Osteocyte (in vitro differentiated cells): Measurements from ENCODE around the gene PCGF2. TPM values are rescaled to one million over a fixed set of nuclear protein-coding genes. Genes with fewer than 3 reads are reported as not detected.

Source experiments
- DNase-seq: peaks from one replicate; pipeline ENCODE4 v3.0.0; 2021; ENCODE audit warnings: mixed read lengths; ENCODE audit not compliant: unreplicated experiment; ENCODE audit errors: extremely low spot score
- H3K27ac Mint-ChIP-seq: one replicate; pipeline ENCODE4 v1.8.0; 2021; ENCODE audit warnings: mild to moderate bottlenecking, mixed read lengths; ENCODE audit not compliant: unreplicated experiment
- H3K27me3 Mint-ChIP-seq: one replicate; pipeline ENCODE4 v1.8.0; 2021; ENCODE audit warnings: mixed read lengths; ENCODE audit not compliant: unreplicated experiment
- H3K36me3 Mint-ChIP-seq: one replicate; pipeline ENCODE4 v1.8.0; 2021; ENCODE audit warnings: mixed read lengths; ENCODE audit not compliant: unreplicated experiment
- H3K4me1 Mint-ChIP-seq: one replicate; pipeline ENCODE4 v1.8.0; 2021; ENCODE audit warnings: mixed read lengths; ENCODE audit not compliant: unreplicated experiment
- H3K4me3 Mint-ChIP-seq: one replicate; pipeline ENCODE4 v1.8.0; 2021; ENCODE audit warnings: mild to moderate bottlenecking, moderate library complexity, mixed read lengths; ENCODE audit not compliant: unreplicated experiment
- H3K9me3 Mint-ChIP-seq: one replicate; pipeline ENCODE4 v1.8.0; 2021; ENCODE audit warnings: mixed read lengths; ENCODE audit not compliant: unreplicated experiment
- total RNA-seq: library from RNA; stranded (reverse); gene quantifications from 2 replicates; pipeline ENCODE4 v1.2.1, GENCODE V29; 2021
- TF ChIP-seq, protein P1 (sequence below): fragments of 200-600 bp; sonication (generic); IDR thresholded peaks from 2 replicates; pipeline ENCODE4 v1.5.0; 2021; ENCODE audit warnings: antibody characterized with exemption, mild to moderate bottlenecking, moderate library complexity

PCGF2 gene
- total RNA-seq, 1 donor from 2014 or later, result 66.9 TPM

GRCh38 chr17:38779965-38780752 lies 32.0 kb upstream of the PCGF2 start:
- Mint-ChIP-seq H3K27ac (no peak overlapping the region), H3K9me3 (no peaks in the 10 kb centered on the region), H3K4me1 (no peaks in the 10 kb centered on the region), H3K4me3 (no peak overlapping the region), H3K36me3 (peaks cover 40% of the 10 kb centered on the region), H3K27me3 (no peaks in the 10 kb centered on the region)
- TF ChIP-seq, protein P1, sequence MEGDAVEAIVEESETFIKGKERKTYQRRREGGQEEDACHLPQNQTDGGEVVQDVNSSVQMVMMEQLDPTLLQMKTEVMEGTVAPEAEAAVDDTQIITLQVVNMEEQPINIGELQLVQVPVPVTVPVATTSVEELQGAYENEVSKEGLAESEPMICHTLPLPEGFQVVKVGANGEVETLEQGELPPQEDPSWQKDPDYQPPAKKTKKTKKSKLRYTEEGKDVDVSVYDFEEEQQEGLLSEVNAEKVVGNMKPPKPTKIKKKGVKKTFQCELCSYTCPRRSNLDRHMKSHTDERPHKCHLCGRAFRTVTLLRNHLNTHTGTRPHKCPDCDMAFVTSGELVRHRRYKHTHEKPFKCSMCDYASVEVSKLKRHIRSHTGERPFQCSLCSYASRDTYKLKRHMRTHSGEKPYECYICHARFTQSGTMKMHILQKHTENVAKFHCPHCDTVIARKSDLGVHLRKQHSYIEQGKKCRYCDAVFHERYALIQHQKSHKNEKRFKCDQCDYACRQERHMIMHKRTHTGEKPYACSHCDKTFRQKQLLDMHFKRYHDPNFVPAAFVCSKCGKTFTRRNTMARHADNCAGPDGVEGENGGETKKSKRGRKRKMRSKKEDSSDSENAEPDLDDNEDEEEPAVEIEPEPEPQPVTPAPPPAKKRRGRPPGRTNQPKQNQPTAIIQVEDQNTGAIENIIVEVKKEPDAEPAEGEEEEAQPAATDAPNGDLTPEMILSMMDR, result no peak
- DNase-seq, result no peak

DNA sequence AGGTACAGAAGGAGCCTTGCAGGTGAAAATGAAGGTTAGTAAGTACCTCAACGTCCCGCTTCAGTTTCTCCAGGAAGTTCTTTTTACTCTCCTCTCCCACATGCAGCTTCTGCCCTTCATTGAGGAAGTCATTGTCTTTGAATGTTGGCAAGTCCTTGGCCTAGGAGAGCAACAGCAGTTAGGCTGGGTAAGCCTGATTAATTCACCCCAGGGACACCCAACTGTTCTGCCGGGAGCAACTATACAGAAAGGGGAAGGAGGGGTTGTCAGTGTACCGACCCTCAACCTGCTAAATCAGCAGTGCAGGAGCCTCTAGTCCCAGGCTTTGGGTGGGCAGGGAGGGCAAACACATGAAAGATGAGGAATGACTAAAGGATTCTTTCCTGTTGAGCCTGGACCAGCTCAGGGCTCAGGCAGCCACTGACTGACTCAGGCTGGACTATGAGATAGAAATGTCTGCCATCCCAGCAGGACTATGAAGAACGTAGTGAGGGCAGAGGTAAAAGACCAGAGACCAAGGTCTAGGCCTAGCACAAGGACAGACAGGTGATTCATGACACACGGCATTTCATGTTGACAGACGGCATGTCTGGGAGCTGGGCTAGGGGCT lies 29.6 kb upstream of the PCGF2 start:
- no peak overlapping the region for H3K27ac Mint-ChIP-seq
- TF ChIP-seq, protein P1, result no peak
- DNase-seq, result no peak
- peaks cover 44% of the 10 kb centered on the region for H3K36me3 Mint-ChIP-seq
- no peaks in the 10 kb centered on the region for H3K4me1 Mint-ChIP-seq
- H3K27me3 Mint-ChIP-seq, result no peaks in the 10 kb centered on the region
- H3K4me3 Mint-ChIP-seq, result no peak overlapping the region
- H3K9me3 Mint-ChIP-seq, result no peaks in the 10 kb centered on the region

DNA sequence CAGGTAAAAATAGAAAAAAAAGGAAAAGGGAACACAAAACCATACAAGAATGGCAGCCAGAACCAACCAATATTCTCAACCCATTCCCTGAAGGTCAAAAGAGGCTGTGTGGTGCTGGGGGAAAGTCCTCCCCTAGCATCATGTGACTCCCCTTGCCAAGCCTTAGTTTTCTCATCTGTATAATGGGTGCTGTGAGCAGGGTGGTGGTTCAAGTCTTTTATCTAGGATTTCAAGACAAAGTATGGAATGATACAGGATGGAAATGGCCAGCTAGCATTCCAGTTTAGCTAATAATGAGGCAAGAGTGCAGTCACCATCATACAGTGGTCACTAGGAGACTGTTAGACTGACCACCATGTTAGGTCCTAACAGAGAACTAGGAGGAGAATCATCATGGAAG lies 25.1 kb upstream of the PCGF2 start:
- H3K36me3 Mint-ChIP-seq, result peaks cover 43% of the 10 kb centered on the region
- DNase-seq, result no peak

DNA sequence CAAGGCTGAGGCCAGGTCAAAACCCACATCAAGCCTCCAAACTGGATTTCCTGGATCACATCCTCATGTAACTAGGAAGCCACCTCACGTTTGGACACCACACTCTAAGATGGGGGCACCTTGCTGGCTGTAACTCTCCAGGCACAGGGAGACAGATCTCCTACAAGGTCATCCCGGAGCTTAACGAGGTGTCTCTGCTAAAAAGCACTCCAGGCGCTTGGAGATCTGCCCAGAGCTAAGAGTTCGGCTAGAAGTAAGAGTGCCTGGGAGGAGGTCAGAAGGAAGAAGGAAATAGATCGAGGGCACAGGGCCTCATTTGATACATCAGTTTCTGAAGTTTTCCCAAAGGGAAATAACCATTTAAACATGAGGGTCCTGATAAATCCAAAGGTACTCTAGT lies 20.3 kb upstream of the PCGF2 start:
- Mint-ChIP-seq H3K4me1 (no peaks in the 10 kb centered on the region), H3K4me3 (no peak overlapping the region), H3K27ac (no peak overlapping the region), H3K36me3 (peaks cover 42% of the 10 kb centered on the region), H3K27me3 (no peaks in the 10 kb centered on the region), H3K9me3 (no peaks in the 10 kb centered on the region)
- TF ChIP-seq, protein P1, result no peak
- no peak for DNase-seq

More for the DNA sequence above, 25.1 kb upstream of the PCGF2 start:
- no peaks in the 10 kb centered on the region for H3K27me3 Mint-ChIP-seq
- H3K9me3 Mint-ChIP-seq, result no peaks in the 10 kb centered on the region
- no peak overlapping the region for H3K4me3 Mint-ChIP-seq
- no peak overlapping the region for H3K27ac Mint-ChIP-seq
- H3K4me1 Mint-ChIP-seq, result no peaks in the 10 kb centered on the region
- TF ChIP-seq, protein P1, result no peak

- DNase-seq, result no peak
- Mint-ChIP-seq H3K27ac (no peak overlapping the region), H3K9me3 (no peaks in the 10 kb centered on the region), H3K4me3 (no peak overlapping the region), H3K4me1 (no peaks in the 10 kb centered on the region), H3K36me3 (peaks cover 32% of the 10 kb centered on the region), H3K27me3 (no peaks in the 10 kb centered on the region)
- TF ChIP-seq, protein P1, result no peak
These were observed 18.2 kb upstream of the PCGF2 start for GRCh38 chr17:38766341-38766740.
